Cardiac muscle cell (in vitro differentiated cells and primary cell): Measurements from ENCODE around the gene TERB1. TPM values are rescaled to one million over a fixed set of nuclear protein-coding genes. Genes with fewer than 3 reads are reported as not detected.

Experiments
- DNase-seq, 2 donors: peaks; one replicate each; pipeline versions ENCODE4 v3.0.0 to v3.0.0-alpha.2; 2010 to 2017; ENCODE audit warnings: low read depth in 1 of 2, low spot score in 1 of 2
- H3K27ac ChIP-seq: fragments of 200-600 bp; sonication (generic); 2 replicates; pipeline ENCODE4 v1.5.1; 2016
- H3K27me3 ChIP-seq: fragments of 200-600 bp; sonication (generic); 2 replicates; pipeline ENCODE4 v1.6.0; 2016; ENCODE audit warnings: control low read depth
- H3K36me3 ChIP-seq: fragments of 200-600 bp; sonication (generic); 2 replicates; pipeline ENCODE4 v1.5.1; 2016; ENCODE audit warnings: control low read depth
- H3K4me1 ChIP-seq: fragments of 200-600 bp; sonication (generic); 2 replicates; pipeline ENCODE4 v1.8.1; 2017; ENCODE audit warnings: low read depth, mild to moderate bottlenecking, mixed run types
- H3K4me3 ChIP-seq: fragments of 200-600 bp; sonication (generic); 2 replicates; pipeline ENCODE4 v1.5.1; 2016; ENCODE audit warnings: mild to moderate bottlenecking
- H3K9me3 ChIP-seq: fragments of 200-600 bp; sonication (generic); 2 replicates; pipeline ENCODE4 v1.5.1; 2017; ENCODE audit warnings: low read depth, mild to moderate bottlenecking, control low read depth
- CTCF ChIP-seq: IDR thresholded peaks from 2 replicates; pipeline ENCODE4 v1.5.1; 2012; ENCODE audit warnings: low read depth, mild to moderate bottlenecking, low read length
- polyA plus RNA-seq: library from polyadenylated mRNA; unstranded; fragments of >200 nt; fragmentation: Nextera tagmentation; extraction: Ambion mirVana; gene quantifications from 2 replicates; pipeline ENCODE4 v1.2.1, GENCODE V29; 2016
- total RNA-seq: library from RNA; depleted of rRNA; stranded (reverse); fragments of >200 nt; gene quantifications from 2 replicates; pipeline ENCODE4 v1.2.3, GENCODE V29; 2016

Gene TERB1
- total and polyA plus RNA-seq, 2 experiments from 2014 or later, result not detected

GRCh38 chr16:66752379-66752778, 49.0 kb downstream of the TERB1 start:
- no peak for TF ChIP-seq CTCF
- H3K27me3 ChIP-seq, result peaks cover 10% of the 10 kb centered on the region
- H3K4me3 ChIP-seq, result no peak overlapping the region

GRCh38 chr16:66751992-66752322, 49.4 kb downstream of the TERB1 start:
- no peak for DNase-seq
- Histone ChIP-seq H3K27ac (no peak overlapping the region), H3K4me1 (peaks cover 8% of the 10 kb centered on the region), H3K36me3 (peaks cover 14% of the 10 kb centered on the region), H3K27me3 (peaks cover 9% of the 10 kb centered on the region), H3K9me3 (no peaks in the 10 kb centered on the region), H3K4me3 (no peak overlapping the region)
- no peak for TF ChIP-seq CTCF

More at GRCh38 chr16:66752379-66752778, 49.0 kb downstream of the TERB1 start:
- H3K36me3 ChIP-seq, result peaks cover 14% of the 10 kb centered on the region
- no peak for DNase-seq
- no peaks in the 10 kb centered on the region for H3K9me3 ChIP-seq
- H3K4me1 ChIP-seq, result peaks cover 8% of the 10 kb centered on the region
- H3K27ac ChIP-seq, result no peak overlapping the region

- Histone ChIP-seq H3K27ac (peak within 1 kb of the TSS; percentile 100), H3K36me3 (peaks cover 15% of the 10 kb centered on the region), H3K4me1 (peaks cover 8% of the 10 kb centered on the region), H3K9me3 (no peaks in the 10 kb centered on the region), H3K27me3 (peaks cover 4% of the 10 kb centered on the region), H3K4me3 (peak within 1 kb of the TSS; percentile 100)
- TF ChIP-seq CTCF, result peak; percentile 67
- DNase-seq, result peak; percentile 79 to 84
These were observed 49.9 kb downstream of the TERB1 start, which contains the start of gene DYNC1LI2 for GRCh38 chr16:66751303-66751991. Gene DYNC1LI2, minus strand, starts transcription at chr16:66751609. Its CDS starts 18 bp downstream, at chr16:66751591.

- Histone ChIP-seq H3K4me1 (peaks cover 8% of the 10 kb centered on the region), H3K4me3 (peak overlapping the region; percentile 100), H3K9me3 (no peaks in the 10 kb centered on the region), H3K36me3 (peaks cover 20% of the 10 kb centered on the region), H3K27me3 (peaks cover 4% of the 10 kb centered on the region), H3K27ac (peak overlapping the region; percentile 100)
- no peak for TF ChIP-seq CTCF
- peak; percentile 9 to 44 for DNase-seq
These were observed 50.4 kb downstream of the TERB1 start for GRCh38 chr16:66751053-66751302.

- DNase-seq, result no peak
- Histone ChIP-seq H3K4me1 (peaks cover 8% of the 10 kb centered on the region), H3K27ac (peak overlapping the region; percentile 100), H3K36me3 (peaks cover 21% of the 10 kb centered on the region), H3K4me3 (peak overlapping the region; percentile 100), H3K27me3 (peaks cover 3% of the 10 kb centered on the region), H3K9me3 (no peaks in the 10 kb centered on the region)
- TF ChIP-seq CTCF, result no peak
These were observed 50.9 kb downstream of the TERB1 start for GRCh38 chr16:66750279-66751052.
